Measurements from ENCODE around the gene TENT5C. TPM values are rescaled to one million over a fixed set of nuclear protein-coding genes. Genes with fewer than 3 reads are reported as not detected.

TENT5C gene
- polyA plus RNA-seq, 1 of the 3 experiments (the other 2 are of a cell fraction) = 0.90 TPM

DNA sequence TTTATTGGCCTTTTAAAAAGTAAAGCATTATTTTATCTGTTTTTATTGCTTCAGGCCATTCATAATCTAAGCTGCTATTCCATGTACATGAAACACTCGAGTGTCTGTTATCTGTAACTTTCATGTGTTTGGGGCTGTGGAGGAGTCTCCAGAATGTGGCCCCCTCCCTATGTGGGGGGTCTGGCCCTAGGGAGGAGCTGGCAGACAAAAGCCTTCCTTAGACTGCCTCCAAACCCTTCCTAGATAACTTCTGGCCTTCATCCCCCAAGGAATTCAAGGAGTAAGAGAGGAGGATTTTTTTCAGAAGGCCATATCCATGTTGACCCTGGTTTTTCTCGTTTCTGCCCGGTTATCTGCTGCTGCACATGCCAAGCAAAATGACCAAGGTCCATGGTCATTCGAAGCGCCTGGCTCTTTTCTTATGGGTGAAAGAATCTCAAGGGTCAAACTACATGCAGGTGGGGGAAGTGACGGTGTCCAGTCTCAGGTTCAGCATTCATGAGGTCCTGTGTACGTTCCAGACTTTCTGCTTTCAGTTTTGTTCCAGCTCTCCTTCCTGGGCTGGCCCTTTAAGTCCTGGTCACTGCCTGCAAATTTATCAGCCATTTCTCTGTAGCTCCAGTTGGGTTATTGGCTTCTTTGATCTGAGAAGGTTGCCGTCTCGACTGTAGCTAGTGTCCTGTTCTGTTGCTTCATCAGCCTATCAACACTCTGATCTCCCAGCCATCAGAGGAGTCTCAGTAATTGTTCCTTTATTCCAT, 8.3 kb downstream of the TENT5C start:
- no peaks in the 10 kb centered on the region for H3K79me2 ChIP-seq (ENCODE audit: insufficient read depth)
- H3K9ac ChIP-seq = no peak overlapping the region
- no peak overlapping the region for H3K27ac ChIP-seq (ENCODE audit: low read depth in 2 of 2, low read length in 1 of 2)
- no peaks in the 10 kb centered on the region for H3F3A ChIP-seq (replicated peaks; ENCODE audit: insufficient read depth)
- no peaks in the 10 kb centered on the region for H3K36me3 ChIP-seq (replicated peaks in 1 of 2; ENCODE audit: control insufficient read depth in 1 of 2, insufficient read depth in 2 of 2, low read length in 1 of 2)
- WGBS (ENCODE audit: low lambda C conversion rate) = 81% methylated on average over 9 of the region's 9 CpGs
- DNase-seq = no peak
- CTCF ChIA-PET = no interaction called here
- no peaks in the 10 kb centered on the region for H3K9me2 ChIP-seq
- H3K4me2 ChIP-seq = no peak overlapping the region
- H3K4me1 ChIP-seq (ENCODE audit: control insufficient read depth in 1 of 2, insufficient read depth in 2 of 2, low read depth in 1 of 2, low read length in 1 of 2) = peaks cover 0 to 10% of the 10 kb centered on the region in 2 experiments; a peak in 2 of 4 replicates
- H4K20me1 ChIP-seq (ENCODE audit: insufficient read depth) = no peaks in the 10 kb centered on the region
- H3K9me3 ChIP-seq = no peaks in the 10 kb centered on the region
- no peak overlapping the region for H3K4me3 ChIP-seq (ENCODE audit: low read depth in 2 of 2, low read length in 1 of 2)
- H3K27me3 ChIP-seq (ENCODE audit: insufficient read depth) = no peaks in the 10 kb centered on the region
- H2AFZ ChIP-seq (ENCODE audit: low read depth) = peak overlapping the region; percentile 75; the same call in 1 of the 2 replicates
- TF ChIP-seq TAF1 (IDR thresholded peaks at IDR 0.05; ENCODE audit: borderline replicate concordance, low read depth, low read length) (no peak), SIN3A (IDR thresholded peaks at IDR 0.05; ENCODE audit: borderline replicate concordance, low read depth, low read length) (no peak), GATA2 (CRISPR knock-in tag; IDR thresholded peaks at IDR 0.05) (no peak), EP300 (IDR thresholded peaks at IDR 0.05; ENCODE audit: borderline replicate concordance in 1 of 2, low read depth in 1 of 2, low read length in 1 of 2) (no peak), SMC3 (IDR thresholded peaks at IDR 0.05; ENCODE audit: low read depth, low read length) (no peak), JUND (IDR thresholded peaks at IDR 0.05) (no peak), FOXJ3 (CRISPR knock-in tag; IDR thresholded peaks at IDR 0.05) (no peak), ELF1 (IDR thresholded peaks at IDR 0.05) (no peak), YY1 (IDR thresholded peaks at IDR 0.05; ENCODE audit: low read depth) (no peak), GABPA (IDR thresholded peaks at IDR 0.05; ENCODE audit: low read depth) (no peak)
- TF ChIP-seq, protein P1, sequence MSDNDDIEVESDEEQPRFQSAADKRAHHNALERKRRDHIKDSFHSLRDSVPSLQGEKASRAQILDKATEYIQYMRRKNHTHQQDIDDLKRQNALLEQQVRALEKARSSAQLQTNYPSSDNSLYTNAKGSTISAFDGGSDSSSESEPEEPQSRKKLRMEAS (IDR thresholded peaks at IDR 0.05; ENCODE audit: low read depth) = no peak
- TF ChIP-seq, protein P2, sequence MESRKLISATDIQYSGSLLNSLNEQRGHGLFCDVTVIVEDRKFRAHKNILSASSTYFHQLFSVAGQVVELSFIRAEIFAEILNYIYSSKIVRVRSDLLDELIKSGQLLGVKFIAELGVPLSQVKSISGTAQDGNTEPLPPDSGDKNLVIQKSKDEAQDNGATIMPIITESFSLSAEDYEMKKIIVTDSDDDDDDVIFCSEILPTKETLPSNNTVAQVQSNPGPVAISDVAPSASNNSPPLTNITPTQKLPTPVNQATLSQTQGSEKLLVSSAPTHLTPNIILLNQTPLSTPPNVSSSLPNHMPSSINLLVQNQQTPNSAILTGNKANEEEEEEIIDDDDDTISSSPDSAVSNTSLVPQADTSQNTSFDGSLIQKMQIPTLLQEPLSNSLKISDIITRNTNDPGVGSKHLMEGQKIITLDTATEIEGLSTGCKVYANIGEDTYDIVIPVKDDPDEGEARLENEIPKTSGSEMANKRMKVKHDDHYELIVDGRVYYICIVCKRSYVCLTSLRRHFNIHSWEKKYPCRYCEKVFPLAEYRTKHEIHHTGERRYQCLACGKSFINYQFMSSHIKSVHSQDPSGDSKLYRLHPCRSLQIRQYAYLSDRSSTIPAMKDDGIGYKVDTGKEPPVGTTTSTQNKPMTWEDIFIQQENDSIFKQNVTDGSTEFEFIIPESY (IDR thresholded peaks at IDR 0.05; ENCODE audit: borderline replicate concordance, low read depth) = no peak
- POLR2A ChIA-PET = no interaction called here

DNA sequence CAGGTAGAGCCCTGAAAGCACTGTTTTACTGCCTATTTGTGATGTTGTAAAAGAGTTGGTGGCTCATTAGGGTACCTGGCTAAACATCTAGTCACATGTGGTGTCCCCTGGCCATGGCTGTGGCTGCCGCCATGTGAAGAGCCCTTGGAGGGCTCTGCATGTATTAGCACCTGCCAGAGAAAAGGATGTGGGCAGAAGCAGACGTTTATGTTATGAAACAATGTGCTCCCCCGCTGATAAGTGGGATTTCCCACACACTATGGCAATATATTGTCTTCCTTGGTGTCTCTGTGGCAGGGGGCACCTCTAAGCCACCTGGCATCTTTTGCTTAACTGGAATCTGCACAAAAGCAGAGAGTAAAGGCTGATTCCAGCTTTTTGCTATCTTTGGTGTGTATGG, 9.6 kb downstream of the TENT5C start:
- POLR2A ChIA-PET = no interaction called here
- H3K27ac ChIP-seq (ENCODE audit: low read depth in 2 of 2, low read length in 1 of 2) = no peak overlapping the region
- no peaks in the 10 kb centered on the region for H3K36me3 ChIP-seq (replicated peaks in 1 of 2; ENCODE audit: control insufficient read depth in 1 of 2, insufficient read depth in 2 of 2, low read length in 1 of 2)
- no peaks in the 10 kb centered on the region for H3K79me2 ChIP-seq (ENCODE audit: insufficient read depth)
- H3K4me2 ChIP-seq = no peak overlapping the region
- H2AFZ ChIP-seq (ENCODE audit: low read depth) = no peak overlapping the region
- WGBS (ENCODE audit: low lambda C conversion rate) = 79% methylated on average over 3 of the region's 3 CpGs
- H3K9ac ChIP-seq = no peak overlapping the region
- H3K9me2 ChIP-seq = no peaks in the 10 kb centered on the region
- H3K4me1 ChIP-seq (ENCODE audit: control insufficient read depth in 1 of 2, insufficient read depth in 2 of 2, low read depth in 1 of 2, low read length in 1 of 2) = peaks cover 0 to 10% of the 10 kb centered on the region in 2 experiments; a peak in 2 of 4 replicates
- no peaks in the 10 kb centered on the region for H3K27me3 ChIP-seq (ENCODE audit: insufficient read depth)
- DNase-seq = no peak
- H3K9me3 ChIP-seq = no peaks in the 10 kb centered on the region
- no peaks in the 10 kb centered on the region for H4K20me1 ChIP-seq (ENCODE audit: insufficient read depth)
- CTCF ChIA-PET = no interaction called here
- no peak overlapping the region for H3K4me3 ChIP-seq (ENCODE audit: low read depth in 2 of 2, low read length in 1 of 2)
- no peaks in the 10 kb centered on the region for H3F3A ChIP-seq (replicated peaks; ENCODE audit: insufficient read depth)
- TF ChIP-seq SIN3A (IDR thresholded peaks at IDR 0.05; ENCODE audit: borderline replicate concordance, low read depth, low read length) (no peak), EZH2phosphoT487 (IDR thresholded peaks at IDR 0.05; ENCODE audit: borderline replicate concordance, low read depth) (no peak), JUND (IDR thresholded peaks at IDR 0.05) (no peak), TCF12 (IDR thresholded peaks at IDR 0.05) (no peak), EP300 (IDR thresholded peaks at IDR 0.05; ENCODE audit: borderline replicate concordance in 1 of 2, low read depth in 1 of 2, low read length in 1 of 2) (no peak)
- TF ChIP-seq, protein P3, sequence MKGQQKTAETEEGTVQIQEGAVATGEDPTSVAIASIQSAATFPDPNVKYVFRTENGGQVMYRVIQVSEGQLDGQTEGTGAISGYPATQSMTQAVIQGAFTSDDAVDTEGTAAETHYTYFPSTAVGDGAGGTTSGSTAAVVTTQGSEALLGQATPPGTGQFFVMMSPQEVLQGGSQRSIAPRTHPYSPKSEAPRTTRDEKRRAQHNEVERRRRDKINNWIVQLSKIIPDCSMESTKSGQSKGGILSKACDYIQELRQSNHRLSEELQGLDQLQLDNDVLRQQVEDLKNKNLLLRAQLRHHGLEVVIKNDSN (IDR thresholded peaks at IDR 0.05; ENCODE audit: borderline replicate concordance, low read depth) = no peak
- TF ChIP-seq, protein P4, sequence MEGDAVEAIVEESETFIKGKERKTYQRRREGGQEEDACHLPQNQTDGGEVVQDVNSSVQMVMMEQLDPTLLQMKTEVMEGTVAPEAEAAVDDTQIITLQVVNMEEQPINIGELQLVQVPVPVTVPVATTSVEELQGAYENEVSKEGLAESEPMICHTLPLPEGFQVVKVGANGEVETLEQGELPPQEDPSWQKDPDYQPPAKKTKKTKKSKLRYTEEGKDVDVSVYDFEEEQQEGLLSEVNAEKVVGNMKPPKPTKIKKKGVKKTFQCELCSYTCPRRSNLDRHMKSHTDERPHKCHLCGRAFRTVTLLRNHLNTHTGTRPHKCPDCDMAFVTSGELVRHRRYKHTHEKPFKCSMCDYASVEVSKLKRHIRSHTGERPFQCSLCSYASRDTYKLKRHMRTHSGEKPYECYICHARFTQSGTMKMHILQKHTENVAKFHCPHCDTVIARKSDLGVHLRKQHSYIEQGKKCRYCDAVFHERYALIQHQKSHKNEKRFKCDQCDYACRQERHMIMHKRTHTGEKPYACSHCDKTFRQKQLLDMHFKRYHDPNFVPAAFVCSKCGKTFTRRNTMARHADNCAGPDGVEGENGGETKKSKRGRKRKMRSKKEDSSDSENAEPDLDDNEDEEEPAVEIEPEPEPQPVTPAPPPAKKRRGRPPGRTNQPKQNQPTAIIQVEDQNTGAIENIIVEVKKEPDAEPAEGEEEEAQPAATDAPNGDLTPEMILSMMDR (IDR thresholded peaks at IDR 0.05) = no peak
- TF ChIP-seq, protein P5, sequence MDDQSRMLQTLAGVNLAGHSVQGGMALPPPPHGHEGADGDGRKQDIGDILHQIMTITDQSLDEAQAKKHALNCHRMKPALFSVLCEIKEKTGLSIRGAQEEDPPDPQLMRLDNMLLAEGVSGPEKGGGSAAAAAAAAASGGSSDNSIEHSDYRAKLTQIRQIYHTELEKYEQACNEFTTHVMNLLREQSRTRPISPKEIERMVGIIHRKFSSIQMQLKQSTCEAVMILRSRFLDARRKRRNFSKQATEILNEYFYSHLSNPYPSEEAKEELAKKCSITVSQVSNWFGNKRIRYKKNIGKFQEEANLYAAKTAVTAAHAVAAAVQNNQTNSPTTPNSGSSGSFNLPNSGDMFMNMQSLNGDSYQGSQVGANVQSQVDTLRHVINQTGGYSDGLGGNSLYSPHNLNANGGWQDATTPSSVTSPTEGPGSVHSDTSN (IDR thresholded peaks at IDR 0.05) = no peak
